ENCODE data around the gene NPAS4. TPM values are rescaled to one million over a fixed set of nuclear protein-coding genes. Genes with fewer than 3 reads are reported as not detected.

NPAS4 gene
- total and polyA plus RNA-seq, 9 of the 15 experiments (the other 6 are each of a cell fraction or from before 2014, with no cell fraction given): not detected

DNA sequence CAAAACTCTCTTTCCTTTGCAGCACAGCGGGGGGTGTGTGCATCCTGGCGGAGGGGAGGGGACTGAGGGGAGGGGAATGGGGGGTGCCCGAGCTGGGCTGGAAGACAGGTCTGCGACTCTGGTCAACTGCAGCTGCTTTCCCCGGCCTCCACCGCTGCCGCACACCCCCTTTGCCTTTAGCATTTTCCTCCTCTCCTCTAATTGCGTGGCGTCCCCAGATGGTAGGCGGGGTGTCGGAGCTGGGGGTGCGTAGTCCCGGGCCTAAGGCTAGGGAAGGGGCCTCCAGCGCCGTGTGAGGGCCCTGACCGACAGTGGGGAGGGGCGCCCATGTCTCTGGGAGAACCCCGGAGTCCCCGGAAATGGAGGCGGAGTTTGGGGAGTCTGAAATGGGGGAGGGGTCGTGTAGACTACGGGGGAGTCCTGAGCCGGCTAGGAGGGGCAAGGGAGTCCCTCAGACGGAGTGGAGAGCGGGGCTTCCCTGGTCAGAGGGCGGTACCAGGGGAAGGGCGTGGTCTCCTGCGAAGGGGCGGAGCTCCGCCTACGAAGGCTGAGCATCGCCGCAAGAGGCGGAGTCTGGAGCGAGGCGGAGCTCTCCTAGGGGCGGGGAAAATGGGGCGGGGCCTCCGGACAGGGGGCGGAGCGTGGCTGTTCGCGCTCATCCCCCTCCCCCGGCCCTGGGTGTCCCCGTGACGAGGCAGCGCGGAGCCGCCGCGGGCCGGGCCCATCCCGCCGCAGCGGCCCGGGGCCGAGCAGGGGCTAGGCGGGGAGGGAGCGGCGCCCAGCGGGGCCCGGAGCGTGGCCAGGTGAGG is 45.6 kb downstream of the NPAS4 start, which contains the start of gene PELI3 (continued):
- TF ChIP-seq SRSF1 (IDR thresholded peaks at IDR 0.05; ENCODE audit: low read depth, low read length): no peak
- TF ChIP-seq HOMEZ (CRISPR knock-in tag; IDR thresholded peaks at IDR 0.05): no peak
- TF ChIP-seq, protein P1, sequence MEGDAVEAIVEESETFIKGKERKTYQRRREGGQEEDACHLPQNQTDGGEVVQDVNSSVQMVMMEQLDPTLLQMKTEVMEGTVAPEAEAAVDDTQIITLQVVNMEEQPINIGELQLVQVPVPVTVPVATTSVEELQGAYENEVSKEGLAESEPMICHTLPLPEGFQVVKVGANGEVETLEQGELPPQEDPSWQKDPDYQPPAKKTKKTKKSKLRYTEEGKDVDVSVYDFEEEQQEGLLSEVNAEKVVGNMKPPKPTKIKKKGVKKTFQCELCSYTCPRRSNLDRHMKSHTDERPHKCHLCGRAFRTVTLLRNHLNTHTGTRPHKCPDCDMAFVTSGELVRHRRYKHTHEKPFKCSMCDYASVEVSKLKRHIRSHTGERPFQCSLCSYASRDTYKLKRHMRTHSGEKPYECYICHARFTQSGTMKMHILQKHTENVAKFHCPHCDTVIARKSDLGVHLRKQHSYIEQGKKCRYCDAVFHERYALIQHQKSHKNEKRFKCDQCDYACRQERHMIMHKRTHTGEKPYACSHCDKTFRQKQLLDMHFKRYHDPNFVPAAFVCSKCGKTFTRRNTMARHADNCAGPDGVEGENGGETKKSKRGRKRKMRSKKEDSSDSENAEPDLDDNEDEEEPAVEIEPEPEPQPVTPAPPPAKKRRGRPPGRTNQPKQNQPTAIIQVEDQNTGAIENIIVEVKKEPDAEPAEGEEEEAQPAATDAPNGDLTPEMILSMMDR (IDR thresholded peaks at IDR 0.05 in 2 of 3, conservative IDR thresholded peaks at IDR 0.05 in 1 of 3; ENCODE audit: insufficient read depth in 2 of 3, low read depth in 1 of 3, low read length in 3 of 3): no peak
- TF ChIP-seq ZNF431 (CRISPR knock-in tag; IDR thresholded peaks at IDR 0.05): no peak
- TF ChIP-seq TARDBP (IDR thresholded peaks at IDR 0.05): no peak
- no peak for TF ChIP-seq NR1H2 (CRISPR knock-in tag; IDR thresholded peaks at IDR 0.05)
- TF ChIP-seq, protein P2, sequence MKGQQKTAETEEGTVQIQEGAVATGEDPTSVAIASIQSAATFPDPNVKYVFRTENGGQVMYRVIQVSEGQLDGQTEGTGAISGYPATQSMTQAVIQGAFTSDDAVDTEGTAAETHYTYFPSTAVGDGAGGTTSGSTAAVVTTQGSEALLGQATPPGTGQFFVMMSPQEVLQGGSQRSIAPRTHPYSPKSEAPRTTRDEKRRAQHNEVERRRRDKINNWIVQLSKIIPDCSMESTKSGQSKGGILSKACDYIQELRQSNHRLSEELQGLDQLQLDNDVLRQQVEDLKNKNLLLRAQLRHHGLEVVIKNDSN (CRISPR knock-in tag; IDR thresholded peaks at IDR 0.05): no peak
- TF ChIP-seq ELF2 (CRISPR knock-in tag; IDR thresholded peaks at IDR 0.05): no peak
- peak; percentile 63 to 67 for TF ChIP-seq NRF1 (conservative IDR thresholded peaks at IDR 0.05 in 1 of 2, IDR thresholded peaks at IDR 0.05 in 1 of 2)
- TF ChIP-seq, protein P3, sequence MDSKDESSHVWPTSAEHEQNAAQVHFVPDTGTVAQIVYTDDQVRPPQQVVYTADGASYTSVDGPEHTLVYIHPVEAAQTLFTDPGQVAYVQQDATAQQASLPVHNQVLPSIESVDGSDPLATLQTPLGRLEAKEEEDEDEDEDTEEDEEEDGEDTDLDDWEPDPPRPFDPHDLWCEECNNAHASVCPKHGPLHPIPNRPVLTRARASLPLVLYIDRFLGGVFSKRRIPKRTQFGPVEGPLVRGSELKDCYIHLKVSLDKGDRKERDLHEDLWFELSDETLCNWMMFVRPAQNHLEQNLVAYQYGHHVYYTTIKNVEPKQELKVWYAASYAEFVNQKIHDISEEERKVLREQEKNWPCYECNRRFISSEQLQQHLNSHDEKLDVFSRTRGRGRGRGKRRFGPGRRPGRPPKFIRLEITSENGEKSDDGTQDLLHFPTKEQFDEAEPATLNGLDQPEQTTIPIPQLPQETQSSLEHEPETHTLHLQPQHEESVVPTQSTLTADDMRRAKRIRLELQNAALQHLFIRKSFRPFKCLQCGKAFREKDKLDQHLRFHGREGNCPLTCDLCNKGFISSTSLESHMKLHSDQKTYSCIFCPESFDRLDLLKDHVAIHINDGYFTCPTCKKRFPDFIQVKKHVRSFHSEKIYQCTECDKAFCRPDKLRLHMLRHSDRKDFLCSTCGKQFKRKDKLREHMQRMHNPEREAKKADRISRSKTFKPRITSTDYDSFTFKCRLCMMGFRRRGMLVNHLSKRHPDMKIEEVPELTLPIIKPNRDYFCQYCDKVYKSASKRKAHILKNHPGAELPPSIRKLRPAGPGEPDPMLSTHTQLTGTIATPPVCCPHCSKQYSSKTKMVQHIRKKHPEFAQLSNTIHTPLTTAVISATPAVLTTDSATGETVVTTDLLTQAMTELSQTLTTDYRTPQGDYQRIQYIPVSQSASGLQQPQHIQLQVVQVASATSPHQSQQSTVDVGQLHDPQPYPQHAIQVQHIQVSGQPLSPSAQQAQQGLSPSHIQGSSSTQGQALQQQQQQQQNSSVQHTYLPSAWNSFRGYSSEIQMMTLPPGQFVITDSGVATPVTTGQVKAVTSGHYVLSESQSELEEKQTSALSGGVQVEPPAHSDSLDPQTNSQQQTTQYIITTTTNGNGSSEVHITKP (IDR thresholded peaks at IDR 0.05; ENCODE audit: partially characterized antibody): no peak
- no peak for TF ChIP-seq HIVEP1 (CRISPR knock-in tag; IDR thresholded peaks at IDR 0.05)
- TF ChIP-seq ZNF77 (CRISPR knock-in tag; IDR thresholded peaks at IDR 0.05): no peak
- peak; percentile 32; the same call in 1 of the 2 replicates for TF ChIP-seq POLR2AphosphoS5 (IDR thresholded peaks at IDR 0.05; ENCODE audit: control insufficient read depth, insufficient read depth, low read depth, low read length)
- TF ChIP-seq ZNF507 (tag; conservative IDR thresholded peaks at IDR 0.05): no peak
- no peak for TF ChIP-seq MIER1 (IDR thresholded peaks at IDR 0.05; ENCODE audit: low read depth)
- TF ChIP-seq CREM (IDR thresholded peaks at IDR 0.05; ENCODE audit: low read depth): no peak
- no peak for TF ChIP-seq RNF2 (IDR thresholded peaks at IDR 0.05)
- TF ChIP-seq THRA (IDR thresholded peaks at IDR 0.05): no peak
- no peak for TF ChIP-seq BRF1 (IDR thresholded peaks at IDR 0.05; ENCODE audit: borderline replicate concordance, extremely low read depth, insufficient read length)
- TF ChIP-seq NUFIP1 (IDR thresholded peaks at IDR 0.05; ENCODE audit: partially characterized antibody): no peak
